ENCODE results near the gene GAB4. TPM values are rescaled to one million over a fixed set of nuclear protein-coding genes. Genes with fewer than 3 reads are reported as not detected.
"Not testable (repeated sequence)": the region's sequence is repeated elsewhere in the genome, so short reads cannot be mapped to it uniquely, and the experiment has no call there.

The GAB4 gene
- total RNA-seq, 1 donor, result 0.21 TPM

DNA sequence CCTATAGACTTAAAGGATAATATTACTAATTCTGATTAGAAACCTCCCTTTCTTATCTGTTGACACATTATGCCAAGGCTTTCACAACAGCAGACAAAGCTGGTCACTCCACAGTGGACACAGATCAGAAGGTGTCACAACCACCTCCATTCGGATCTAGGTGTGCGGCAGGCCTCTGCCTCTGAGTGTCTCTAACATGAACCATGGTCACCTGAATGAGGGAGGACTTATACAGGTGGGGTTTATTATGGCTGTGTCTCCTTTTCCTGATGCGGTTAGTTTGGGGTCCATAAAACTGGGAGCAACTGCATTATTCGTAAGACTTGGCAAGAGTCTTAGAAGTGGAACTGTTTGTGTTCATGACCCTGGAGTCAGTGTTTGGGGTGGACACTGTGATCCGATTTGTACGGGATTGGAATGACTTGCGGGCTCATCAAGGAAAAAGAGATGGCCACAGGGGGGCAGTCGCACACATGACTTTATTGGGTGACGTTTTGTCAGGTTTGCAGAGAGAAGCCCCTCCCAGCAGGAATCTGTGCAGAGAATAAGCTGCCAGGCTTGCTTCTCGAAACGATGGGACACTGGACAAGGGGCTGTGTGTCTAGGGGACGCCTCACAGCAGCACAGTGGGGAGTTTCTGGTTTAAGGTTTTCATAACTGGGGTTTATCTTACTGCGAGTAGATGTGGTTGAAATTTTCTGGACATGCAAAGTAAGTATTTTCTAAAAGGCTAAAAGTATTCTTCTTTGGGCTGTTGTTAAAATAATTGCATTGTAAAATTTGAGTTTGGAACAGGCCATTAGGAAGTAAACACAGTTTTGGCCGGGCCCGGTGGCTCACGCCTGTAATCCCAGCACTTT lies 90.6 kb downstream of the GAB4 start:
- no peaks in the 10 kb centered on the region for H3K27me3 ChIP-seq (ENCODE audit: insufficient read depth, low read length)
- no peaks in the 10 kb centered on the region for H3K4me1 ChIP-seq (ENCODE audit: insufficient read depth, low read length)
- no peaks in the 10 kb centered on the region for H3K9me3 ChIP-seq (ENCODE audit: low read depth, low read length)
- H3K4me3 ChIP-seq (ENCODE audit: low read length), result no peak overlapping the region

DNA sequence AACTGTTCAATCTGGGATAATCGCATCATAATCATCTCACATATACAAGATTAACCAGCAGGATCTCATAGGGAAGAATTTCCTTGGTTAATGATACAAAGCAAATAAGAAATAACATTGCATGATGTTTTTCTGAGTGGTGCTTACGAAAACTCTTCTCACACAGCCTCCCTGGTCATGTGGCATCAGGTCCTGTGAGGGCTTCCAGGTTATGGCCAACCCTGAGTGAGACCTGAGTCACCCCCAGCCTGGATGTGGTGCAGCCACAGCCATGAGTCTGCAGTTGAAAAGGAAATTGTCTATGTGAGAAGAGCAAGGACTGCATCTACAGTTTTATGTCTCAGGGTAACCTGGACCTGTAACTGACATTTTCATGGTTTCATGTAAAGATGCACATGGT lies 92.3 kb downstream of the GAB4 start:
- H3K27me3 ChIP-seq (ENCODE audit: insufficient read depth, low read length), result no peaks in the 10 kb centered on the region
- no peaks in the 10 kb centered on the region for H3K4me1 ChIP-seq (ENCODE audit: insufficient read depth, low read length)
- H3K4me3 ChIP-seq (ENCODE audit: low read length), result no peak overlapping the region
- no peaks in the 10 kb centered on the region for H3K9me3 ChIP-seq (ENCODE audit: low read depth, low read length)

DNA sequence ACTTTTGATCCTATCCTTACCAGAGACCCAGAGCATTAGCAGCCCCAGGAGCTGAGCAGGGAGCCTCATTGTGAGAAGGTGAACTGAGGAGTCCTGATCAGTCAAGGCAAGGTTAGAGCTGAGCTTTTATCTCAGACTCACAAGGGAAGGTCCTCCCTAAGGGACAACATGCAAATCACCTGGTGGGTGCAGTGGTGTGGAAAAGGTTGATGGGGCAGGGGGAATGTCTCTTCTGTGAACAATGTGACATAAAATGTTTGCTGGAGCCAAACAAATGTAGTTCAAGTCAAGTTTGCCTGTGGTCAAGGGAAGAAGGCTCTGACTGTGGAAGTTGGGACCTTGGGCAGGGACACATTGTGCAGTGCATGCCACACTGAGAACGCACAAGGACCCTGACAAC lies 93.1 kb downstream of the GAB4 start:
- not testable (repeated sequence) for H3K27me3 ChIP-seq (ENCODE audit: insufficient read depth, low read length); H3K4me1 ChIP-seq (ENCODE audit: insufficient read depth, low read length); H3K9me3 ChIP-seq (ENCODE audit: low read depth, low read length); H3K4me3 ChIP-seq (ENCODE audit: low read length)

- H3K4me1 ChIP-seq (ENCODE audit: insufficient read depth, low read length), result no peaks in the 10 kb centered on the region
- H3K9me3 ChIP-seq (ENCODE audit: low read depth, low read length), result no peaks in the 10 kb centered on the region
- H3K4me3 ChIP-seq (ENCODE audit: low read length), result no peak overlapping the region
- H3K27me3 ChIP-seq (ENCODE audit: insufficient read depth, low read length), result no peaks in the 10 kb centered on the region
These were observed 94.0 kb downstream of the GAB4 start for GRCh38 chr22:16914006-16914405.

DNA sequence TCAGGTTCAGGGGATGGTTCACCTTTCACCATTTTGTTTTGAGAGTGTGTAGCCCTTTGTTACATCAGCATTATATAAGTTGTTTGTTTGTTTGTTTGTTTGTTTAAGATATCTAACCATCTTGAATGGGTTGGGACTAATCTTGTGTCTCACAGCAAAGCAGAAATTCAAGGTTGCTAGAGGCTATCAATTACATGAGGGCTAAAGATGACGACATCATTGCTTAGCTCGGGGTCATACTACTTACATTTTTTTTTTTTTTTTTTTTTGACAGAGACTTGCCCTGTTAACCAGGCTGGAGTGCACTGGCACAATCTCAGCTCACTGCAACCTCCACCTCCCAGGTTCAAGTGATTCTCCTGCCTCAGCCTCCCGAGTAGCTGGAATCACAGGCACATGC lies 95.7 kb downstream of the GAB4 start:
- no peaks in the 10 kb centered on the region for H3K9me3 ChIP-seq (ENCODE audit: low read depth, low read length)
- no peaks in the 10 kb centered on the region for H3K4me1 ChIP-seq (ENCODE audit: insufficient read depth, low read length)
- no peak overlapping the region for H3K4me3 ChIP-seq (ENCODE audit: low read length)
- H3K27me3 ChIP-seq (ENCODE audit: insufficient read depth, low read length), result no peaks in the 10 kb centered on the region

Other genes with a start within 250 kb of the GAB4 start
- not detected for gene XKR3, start 182.8 kb downstream of the GAB4 start, total RNA-seq
- gene IL17RA, start 76.8 kb upstream of the GAB4 start, total RNA-seq, result 24.8 TPM
- gene TMEM121B, start 113.1 kb upstream of the GAB4 start, total RNA-seq, result 1.3 TPM
- gene HDHD5, start 151.1 kb upstream of the GAB4 start, total RNA-seq, result 12.5 TPM
- 74.0 TPM for gene ADA2, start 211.2 kb upstream of the GAB4 start, total RNA-seq